Mucosa of descending colon (tissue), 3 donors: ENCODE measurements around the gene NFIB. TPM values are rescaled to one million over a fixed set of nuclear protein-coding genes. Genes with fewer than 3 reads are reported as not detected.
A peak's percentile ranks its signal among the peaks of the same experiment; 100 is the strongest.

ENCODE experiments used
- ATAC-seq: fragments of 200-7000 bp; cut with Tn5 transposase; one replicate; pipeline ENCODE4 v1.9.1; 2020; ENCODE audit warnings: mild to moderate bottlenecking, moderate library complexity
- DNase-seq, 3 donors: peaks; one replicate each; pipeline ENCODE4 v3.0.0-alpha.2; 2020
- H3K36me3 ChIP-seq: fragments of 200-600 bp; one replicate; pipeline ENCODE4 v1.8.0; 2021; ENCODE audit warnings: low read depth, mild to moderate bottlenecking
- H3K4me1 ChIP-seq: fragments of 200-600 bp; one replicate; pipeline ENCODE4 v1.8.0; 2021; ENCODE audit warnings: low read depth, mild to moderate bottlenecking
- H3K4me3 ChIP-seq: fragments of 200-600 bp; one replicate; pipeline ENCODE4 v1.8.0; 2021; ENCODE audit warnings: mild to moderate bottlenecking
- H3K9me3 ChIP-seq: fragments of 200-600 bp; one replicate; pipeline ENCODE4 v1.8.0; 2021; ENCODE audit warnings: mild to moderate bottlenecking
- intact Hi-C, 2 donors: fragments of 100-400 bp; cut with DNase I in 1 of 2; cut with micrococcal nuclease in 1 of 2; formaldehyde crosslinking; loops; one replicate each; pipeline versions ENCODE4 v1.11.0 to v1.11.1; 2022; cut with DNase I, micrococcal nuclease
- total RNA-seq, 3 donors: library from RNA; stranded (reverse); fragmentation: NEBNext Ultra II Directional in 2 of 3; extraction: Animal tissue kit (Norgen Biotek cat#: 25700) in 2 of 3; gene quantifications; one replicate each; pipeline versions ENCODE4 v1.2.1 to v1.2.4, GENCODE V29; 2021 to 2023
- TF ChIP-seq, protein P1 (sequence below): fragments of 200-600 bp; IDR thresholded peaks from one replicate; pipeline ENCODE4 v1.8.0; 2022; ENCODE audit warnings: antibody characterized with exemption, mild to moderate bottlenecking
- donor health status: DM: no; HTN: no; CAD: no; lungs with moderate emphysema.
- donor health status: DM: no; HTN: no; CAD: no.
- donor health status: DM: no; HTN: yes; CAD: no.

The NFIB gene
- total RNA-seq, 3 donors from 2014 or later: 59.7 to 85.5 (median 62.6) TPM

DNA sequence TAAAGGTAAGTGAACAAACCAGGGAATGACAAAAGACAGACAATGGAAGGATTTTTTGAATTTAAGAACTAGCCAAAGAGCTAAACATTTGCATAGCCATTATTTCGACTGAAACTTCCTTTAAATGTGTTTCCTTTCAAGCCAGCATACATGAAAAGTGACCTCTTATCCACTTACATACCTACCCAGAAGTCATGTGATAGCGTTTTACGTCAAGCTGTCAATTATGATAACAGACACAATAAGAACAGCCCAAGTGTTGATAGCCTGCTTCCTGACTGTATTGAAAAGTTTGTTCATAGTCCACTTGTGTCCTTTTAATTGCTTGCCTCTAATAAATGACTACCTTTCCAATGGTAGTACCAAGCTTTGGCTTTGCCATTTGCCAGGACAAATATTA, 206.0 kb downstream of the NFIB start:
- TF ChIP-seq, protein P1, sequence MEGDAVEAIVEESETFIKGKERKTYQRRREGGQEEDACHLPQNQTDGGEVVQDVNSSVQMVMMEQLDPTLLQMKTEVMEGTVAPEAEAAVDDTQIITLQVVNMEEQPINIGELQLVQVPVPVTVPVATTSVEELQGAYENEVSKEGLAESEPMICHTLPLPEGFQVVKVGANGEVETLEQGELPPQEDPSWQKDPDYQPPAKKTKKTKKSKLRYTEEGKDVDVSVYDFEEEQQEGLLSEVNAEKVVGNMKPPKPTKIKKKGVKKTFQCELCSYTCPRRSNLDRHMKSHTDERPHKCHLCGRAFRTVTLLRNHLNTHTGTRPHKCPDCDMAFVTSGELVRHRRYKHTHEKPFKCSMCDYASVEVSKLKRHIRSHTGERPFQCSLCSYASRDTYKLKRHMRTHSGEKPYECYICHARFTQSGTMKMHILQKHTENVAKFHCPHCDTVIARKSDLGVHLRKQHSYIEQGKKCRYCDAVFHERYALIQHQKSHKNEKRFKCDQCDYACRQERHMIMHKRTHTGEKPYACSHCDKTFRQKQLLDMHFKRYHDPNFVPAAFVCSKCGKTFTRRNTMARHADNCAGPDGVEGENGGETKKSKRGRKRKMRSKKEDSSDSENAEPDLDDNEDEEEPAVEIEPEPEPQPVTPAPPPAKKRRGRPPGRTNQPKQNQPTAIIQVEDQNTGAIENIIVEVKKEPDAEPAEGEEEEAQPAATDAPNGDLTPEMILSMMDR: no peak
- Histone ChIP-seq H3K4me1 (no peaks in the 10 kb centered on the region), H3K36me3 (no peaks in the 10 kb centered on the region), H3K4me3 (no peak overlapping the region), H3K9me3 (no peaks in the 10 kb centered on the region)
- intact Hi-C loops: no loop called here
- ATAC-seq: peak; percentile 36
- DNase-seq: no peak

- Histone ChIP-seq H3K36me3 (no peaks in the 10 kb centered on the region), H3K9me3 (no peaks in the 10 kb centered on the region), H3K4me3 (no peak overlapping the region), H3K4me1 (no peaks in the 10 kb centered on the region)
- intact Hi-C loops: no loop called here
- DNase-seq (no peak), ATAC-seq (no peak)
- TF ChIP-seq, protein P1: no peak
Measured at GRCh38 chr9:14107495-14107894, 206.4 kb downstream of the NFIB start.

DNA sequence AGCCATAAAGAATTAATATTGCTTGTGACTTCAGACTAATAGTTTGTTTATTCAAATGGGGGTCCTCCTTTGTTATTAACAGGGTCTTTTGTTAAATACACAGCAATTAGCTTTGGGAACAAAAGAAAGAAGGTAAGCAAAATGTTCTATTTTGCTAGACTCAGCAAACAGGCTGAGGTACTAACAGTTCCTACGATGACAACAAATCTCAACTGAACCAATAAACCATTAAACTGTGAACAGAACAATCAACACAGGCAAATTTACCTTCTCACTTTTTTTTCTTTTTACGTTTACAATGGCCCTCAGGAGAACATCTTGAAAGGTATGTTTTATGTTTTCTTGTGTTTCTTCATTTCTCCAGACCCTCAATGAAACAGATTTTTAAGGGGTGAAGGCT, 207.2 kb downstream of the NFIB start:
- H3K36me3 ChIP-seq: no peaks in the 10 kb centered on the region
- no peak for DNase-seq
- TF ChIP-seq, protein P1: no peak
- ATAC-seq: no peak
- no peak overlapping the region for H3K4me3 ChIP-seq
- intact Hi-C loops: no loop called here
- no peaks in the 10 kb centered on the region for H3K4me1 ChIP-seq
- no peaks in the 10 kb centered on the region for H3K9me3 ChIP-seq

GRCh38 chr9:14104496-14104895, 209.4 kb downstream of the NFIB start:
- DNase-seq (no peak), ATAC-seq (no peak)
- Histone ChIP-seq H3K4me3 (no peak overlapping the region), H3K9me3 (no peaks in the 10 kb centered on the region), H3K4me1 (no peaks in the 10 kb centered on the region), H3K36me3 (no peaks in the 10 kb centered on the region)
- TF ChIP-seq, protein P1: no peak
- intact Hi-C loops: no loop called here

GRCh38 chr9:14103115-14103514, 210.8 kb downstream of the NFIB start:
- H3K4me3 ChIP-seq: no peak overlapping the region
- intact Hi-C loops: no loop called here
- H3K9me3 ChIP-seq: no peaks in the 10 kb centered on the region
- TF ChIP-seq, protein P1: no peak
- DNase-seq: no peak
- H3K4me1 ChIP-seq: peaks cover 3% of the 10 kb centered on the region
- no peaks in the 10 kb centered on the region for H3K36me3 ChIP-seq
- ATAC-seq: no peak

GRCh38 chr9:14099737-14100136, 214.2 kb downstream of the NFIB start:
- intact Hi-C loops: no loop called here
- Histone ChIP-seq H3K4me1 (peaks cover 4% of the 10 kb centered on the region), H3K9me3 (no peaks in the 10 kb centered on the region), H3K4me3 (no peak overlapping the region), H3K36me3 (no peaks in the 10 kb centered on the region)
- ATAC-seq (no peak), DNase-seq (no peak)
- TF ChIP-seq, protein P1: no peak
